K562 (cell line): ENCODE results near the gene SDC3. TPM values are rescaled to one million over a fixed set of nuclear protein-coding genes. Genes with fewer than 3 reads are reported as not detected.

Experiments
- DDX20 ChIP-seq: fragments of 450-650 bp; IDR thresholded peaks from 2 replicates; pipeline ENCODE4 v1.6.1; 2016; ENCODE audit warnings: missing genetic modification characterization, low read depth, mild to moderate bottlenecking, missing compliant biosample characterization, moderate library complexity
- ESRRA ChIP-seq: fragments of 450-650 bp; IDR thresholded peaks from 2 replicates; pipeline ENCODE4 v1.6.1; 2014; ENCODE audit warnings: low read depth, mild to moderate bottlenecking, moderate library complexity, borderline replicate concordance
- GTF2F1 ChIP-seq: IDR thresholded peaks from 2 replicates; pipeline ENCODE4 v1.6.1; 2011; ENCODE audit warnings: low read depth, low read length, improper control_type of control experiment
- HDAC2 ChIP-seq: fragments of 450-650 bp; IDR thresholded peaks from 2 replicates; pipeline ENCODE4 v1.6.1; 2016; ENCODE audit warnings: mild to moderate bottlenecking
- KLF6 ChIP-seq: fragments of 250-450 bp; sonication (Bioruptor Pico); IDR thresholded peaks from 2 replicates; pipeline ENCODE4 v1.4.0; 2020; ENCODE audit warnings: mild to moderate bottlenecking, moderate library complexity, borderline replicate concordance
- MYC ChIP-seq, 2 experiments: fragments of 250-450 bp in 1 of 2; sonication (Bioruptor Pico) in 1 of 2; IDR thresholded peaks; 2 replicates each; pipeline versions ENCODE4 v1.5.1 to v1.6.1; 2012 to 2021; ENCODE audit warnings: low read depth in 2 of 2, borderline replicate concordance in 1 of 2, improper control_type of control experiment in 1 of 2, low read length in 1 of 2, mild to moderate bottlenecking in 1 of 2, moderate library complexity in 1 of 2
- POLR2A ChIP-seq: fragments of 450-650 bp; conservative IDR thresholded peaks from 2 replicates; pipeline ENCODE4 v1.6.1; 2016
- RBM14 ChIP-seq: fragments of 200-400 bp; formaldehyde crosslinking; IDR thresholded peaks from 2 replicates; pipeline ENCODE4 v1.6.1; 2018; ENCODE audit warnings: low read depth, mild to moderate bottlenecking, low read length, moderate library complexity, borderline replicate concordance; ENCODE audit not compliant: insufficient read depth
- SIN3B ChIP-seq: fragments of 450-650 bp; IDR thresholded peaks from 2 replicates; pipeline ENCODE4 v1.6.1; 2017; ENCODE audit warnings: low read depth, mild to moderate bottlenecking, moderate library complexity
- SMAD1 ChIP-seq: fragments of 150-350 bp; IDR thresholded peaks from 2 replicates; pipeline ENCODE4 v1.6.1; 2014; ENCODE audit warnings: low read length, low read depth; ENCODE audit not compliant: partially characterized antibody
- SMARCA5 ChIP-seq: fragments of 450-650 bp; IDR thresholded peaks from 2 replicates; pipeline ENCODE4 v1.6.1; 2016
- SNRNP70 ChIP-seq: fragments of 200-400 bp; formaldehyde crosslinking; optimal IDR thresholded peaks from 2 replicates; pipeline ENCODE3; 2017; ENCODE audit warnings: low read depth, low read length
- WHSC1 ChIP-seq: IDR thresholded peaks from one replicate; pipeline ENCODE4 v1.6.1; 2012; ENCODE audit warnings: low read length, control low read depth, inconsistent platforms
- ZBTB43 ChIP-seq: sonication (generic); formaldehyde crosslinking; IDR thresholded peaks from 2 replicates; pipeline ENCODE4 v1.8.0; 2023; ENCODE audit warnings: mild to moderate bottlenecking, missing genetic modification reagents
- ZKSCAN8 ChIP-seq: fragments of 200-800 bp; sonication (Bioruptor generic); IDR thresholded peaks from 2 replicates; pipeline ENCODE4 v1.6.1; 2016; ENCODE audit warnings: missing genetic modification characterization, missing compliant biosample characterization
- ZNF143 ChIP-seq: sonication (generic); formaldehyde crosslinking; IDR thresholded peaks from 2 replicates; pipeline ENCODE4 v1.9.0; 2022; ENCODE audit warnings: mild to moderate bottlenecking, missing genetic modification reagents
- ZNF655 ChIP-seq: fragments of 250-450 bp; sonication (Bioruptor Pico); IDR thresholded peaks from 2 replicates; pipeline ENCODE4 v1.5.0; 2021
- polyA plus RNA-seq, 8 experiments: library from polyadenylated mRNA; depleted of rRNA in 4 of 8; stranded (reverse) in 5 of 8; unstranded in 3 of 8; fragments of >200 nt; fragmentation: Nextera tagmentation in 2 of 8; fragmentation: Illumina TruSeq in 1 of 8; extraction: Ambion mirVana in 2 of 8; extraction: Trizol in 1 of 8; gene quantifications; 2 replicates each; pipeline versions ENCODE4 v1.2.1 to v1.2.3, GENCODE V29; 2011 to 2014; ENCODE audit warnings: inconsistent platforms in 1 of 8, missing spikeins in 1 of 8
- total RNA-seq, 7 experiments: library from RNA; depleted of rRNA in 6 of 7; stranded (reverse); fragments of >200 nt in 6 of 7; fragmentation: Illumina TruSeq in 2 of 7; extraction: Trizol in 2 of 7; gene quantifications; 2 replicates each; pipeline versions ENCODE4 v1.2.1 to v1.2.3, GENCODE V29; 2011 to 2021; ENCODE audit warnings: low replicate concordance in 1 of 7
- TF ChIP-seq, protein P1 (sequence below): fragments of 250-450 bp; sonication (Bioruptor Pico); IDR thresholded peaks from 2 replicates; pipeline ENCODE4 v1.8.0; 2022; ENCODE audit warnings: inconsistent platforms
- TF ChIP-seq, protein P2 (sequence below): fragments of 450-650 bp; IDR thresholded peaks from 2 replicates; pipeline ENCODE4 v1.6.1; 2018; ENCODE audit not compliant: partially characterized antibody

The SDC3 gene
- total and polyA plus RNA-seq, 9 of the 15 experiments (the other 6 are each of a cell fraction or from before 2014, with no cell fraction given), result 0.38 to 44.1 (median 12.1) TPM

GRCh38 chr1:30907481-30908315, 860 bp downstream of the SDC3 start (continued):
- TF ChIP-seq ZNF143 (0 out of 2 replicates have a peak, but pooled peaks have one; percentile 11), ZBTB43 (CRISPR knock-in tag) (no peak), SNRNP70 (no peak), MYC (IDR thresholded peaks at IDR 0.05; ENCODE audit: low read depth, low read length) (no peak), MYC (CRISPR knock-in tag; IDR thresholded peaks at IDR 0.05; ENCODE audit: borderline replicate concordance, low read depth) (no peak), DDX20 (tag) (no peak), GTF2F1 (no peak), POLR2A (no peak), HDAC2 (no peak), SMAD1 (no peak), WHSC1 (no peak), KLF6 (CRISPR knock-in tag) (no peak), SIN3B (no peak), ESRRA (0 out of 2 replicates have a peak, but pooled peaks have one; percentile 18), ZNF655 (CRISPR knock-in tag) (no peak), SMARCA5 (peak; percentile 67), ZKSCAN8 (CRISPR knock-in tag) (no peak), RBM14 (no peak)
- TF ChIP-seq, protein P1, sequence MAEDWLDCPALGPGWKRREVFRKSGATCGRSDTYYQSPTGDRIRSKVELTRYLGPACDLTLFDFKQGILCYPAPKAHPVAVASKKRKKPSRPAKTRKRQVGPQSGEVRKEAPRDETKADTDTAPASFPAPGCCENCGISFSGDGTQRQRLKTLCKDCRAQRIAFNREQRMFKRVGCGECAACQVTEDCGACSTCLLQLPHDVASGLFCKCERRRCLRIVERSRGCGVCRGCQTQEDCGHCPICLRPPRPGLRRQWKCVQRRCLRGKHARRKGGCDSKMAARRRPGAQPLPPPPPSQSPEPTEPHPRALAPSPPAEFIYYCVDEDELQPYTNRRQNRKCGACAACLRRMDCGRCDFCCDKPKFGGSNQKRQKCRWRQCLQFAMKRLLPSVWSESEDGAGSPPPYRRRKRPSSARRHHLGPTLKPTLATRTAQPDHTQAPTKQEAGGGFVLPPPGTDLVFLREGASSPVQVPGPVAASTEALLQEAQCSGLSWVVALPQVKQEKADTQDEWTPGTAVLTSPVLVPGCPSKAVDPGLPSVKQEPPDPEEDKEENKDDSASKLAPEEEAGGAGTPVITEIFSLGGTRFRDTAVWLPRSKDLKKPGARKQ (CRISPR knock-in tag), result no peak
- TF ChIP-seq, protein P2, sequence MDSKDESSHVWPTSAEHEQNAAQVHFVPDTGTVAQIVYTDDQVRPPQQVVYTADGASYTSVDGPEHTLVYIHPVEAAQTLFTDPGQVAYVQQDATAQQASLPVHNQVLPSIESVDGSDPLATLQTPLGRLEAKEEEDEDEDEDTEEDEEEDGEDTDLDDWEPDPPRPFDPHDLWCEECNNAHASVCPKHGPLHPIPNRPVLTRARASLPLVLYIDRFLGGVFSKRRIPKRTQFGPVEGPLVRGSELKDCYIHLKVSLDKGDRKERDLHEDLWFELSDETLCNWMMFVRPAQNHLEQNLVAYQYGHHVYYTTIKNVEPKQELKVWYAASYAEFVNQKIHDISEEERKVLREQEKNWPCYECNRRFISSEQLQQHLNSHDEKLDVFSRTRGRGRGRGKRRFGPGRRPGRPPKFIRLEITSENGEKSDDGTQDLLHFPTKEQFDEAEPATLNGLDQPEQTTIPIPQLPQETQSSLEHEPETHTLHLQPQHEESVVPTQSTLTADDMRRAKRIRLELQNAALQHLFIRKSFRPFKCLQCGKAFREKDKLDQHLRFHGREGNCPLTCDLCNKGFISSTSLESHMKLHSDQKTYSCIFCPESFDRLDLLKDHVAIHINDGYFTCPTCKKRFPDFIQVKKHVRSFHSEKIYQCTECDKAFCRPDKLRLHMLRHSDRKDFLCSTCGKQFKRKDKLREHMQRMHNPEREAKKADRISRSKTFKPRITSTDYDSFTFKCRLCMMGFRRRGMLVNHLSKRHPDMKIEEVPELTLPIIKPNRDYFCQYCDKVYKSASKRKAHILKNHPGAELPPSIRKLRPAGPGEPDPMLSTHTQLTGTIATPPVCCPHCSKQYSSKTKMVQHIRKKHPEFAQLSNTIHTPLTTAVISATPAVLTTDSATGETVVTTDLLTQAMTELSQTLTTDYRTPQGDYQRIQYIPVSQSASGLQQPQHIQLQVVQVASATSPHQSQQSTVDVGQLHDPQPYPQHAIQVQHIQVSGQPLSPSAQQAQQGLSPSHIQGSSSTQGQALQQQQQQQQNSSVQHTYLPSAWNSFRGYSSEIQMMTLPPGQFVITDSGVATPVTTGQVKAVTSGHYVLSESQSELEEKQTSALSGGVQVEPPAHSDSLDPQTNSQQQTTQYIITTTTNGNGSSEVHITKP, result peak; percentile 58
